ENCODE measurements around the gene NUP210. TPM values are rescaled to one million over a fixed set of nuclear protein-coding genes. Genes with fewer than 3 reads are reported as not detected.

Gene NUP210
- total and polyA plus RNA-seq, 2 of the 13 experiments (the other 11 are each of a cell fraction or from before 2014, with no cell fraction given), result 31.6 to 35.2 TPM

DNA sequence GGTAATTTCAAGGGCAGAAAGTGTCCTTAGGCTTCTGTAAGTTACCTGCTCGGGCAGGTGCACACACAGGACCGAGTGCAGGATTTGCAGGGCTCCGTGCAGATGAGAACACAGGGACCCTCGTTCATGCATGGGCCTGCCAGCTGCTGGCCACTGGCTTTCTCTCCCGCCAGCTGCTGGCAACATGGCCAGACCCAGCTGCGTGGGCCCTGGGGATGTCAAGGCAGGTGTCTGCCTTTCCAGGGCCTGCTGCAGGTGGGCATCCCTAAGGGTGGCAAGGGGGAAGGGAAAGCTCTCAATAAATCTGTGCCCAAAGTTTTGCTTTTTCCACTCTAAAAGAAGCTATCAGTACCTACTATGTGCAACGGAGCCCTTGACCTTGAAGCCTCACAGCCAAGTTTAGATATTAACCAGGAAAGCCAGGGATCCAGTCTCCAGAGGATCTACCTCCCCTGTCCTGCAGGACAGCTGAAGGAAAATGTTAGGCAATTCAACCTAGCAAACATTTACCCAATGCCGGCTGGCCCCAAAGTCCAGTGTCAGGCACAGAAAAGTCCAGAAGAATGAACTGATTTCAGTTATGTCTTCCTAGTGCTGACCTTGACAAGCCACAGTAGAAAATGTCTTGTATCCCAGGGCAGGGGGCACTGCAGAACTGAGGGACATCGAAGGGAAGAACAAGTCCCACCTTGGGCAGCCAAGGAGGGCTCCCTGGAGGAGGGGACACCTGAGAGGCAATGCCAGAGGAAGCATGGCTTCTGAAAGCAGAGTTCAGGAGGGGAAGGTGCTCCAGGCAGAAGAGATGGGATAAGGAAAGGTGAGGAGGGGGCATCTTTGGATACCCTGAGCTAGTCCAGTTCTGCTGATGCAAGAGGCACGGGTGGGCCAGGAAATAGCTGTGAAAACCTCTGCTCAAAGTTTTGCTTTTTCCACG lies 26.4 kb downstream of the NUP210 start (continued):
- TF ChIP-seq, protein P1, sequence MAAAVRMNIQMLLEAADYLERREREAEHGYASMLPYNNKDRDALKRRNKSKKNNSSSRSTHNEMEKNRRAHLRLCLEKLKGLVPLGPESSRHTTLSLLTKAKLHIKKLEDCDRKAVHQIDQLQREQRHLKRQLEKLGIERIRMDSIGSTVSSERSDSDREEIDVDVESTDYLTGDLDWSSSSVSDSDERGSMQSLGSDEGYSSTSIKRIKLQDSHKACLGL (CRISPR knock-in tag; IDR thresholded peaks at IDR 0.05), result no peak
- TF ChIP-seq POLR2AphosphoS2 (IDR thresholded peaks at IDR 0.05; ENCODE audit: low read depth, low read length), result no peak
- TF ChIP-seq FOXP1 (IDR thresholded peaks at IDR 0.05), result no peak
- 0 out of 2 replicates have a peak, but pooled peaks have one; percentile 13 for TF ChIP-seq FOXP1 (CRISPR knock-in tag; IDR thresholded peaks at IDR 0.05)
- TF ChIP-seq RCOR2 (CRISPR knock-in tag; IDR thresholded peaks at IDR 0.05), result no peak
- TF ChIP-seq GATAD2A (CRISPR knock-in tag; IDR thresholded peaks at IDR 0.05), result peak; percentile 95
- peak; percentile 57; the same call in 1 of the 2 replicates for TF ChIP-seq ZSCAN9 (CRISPR knock-in tag; IDR thresholded peaks at IDR 0.05; ENCODE audit: borderline replicate concordance)
- TF ChIP-seq, protein P2, sequence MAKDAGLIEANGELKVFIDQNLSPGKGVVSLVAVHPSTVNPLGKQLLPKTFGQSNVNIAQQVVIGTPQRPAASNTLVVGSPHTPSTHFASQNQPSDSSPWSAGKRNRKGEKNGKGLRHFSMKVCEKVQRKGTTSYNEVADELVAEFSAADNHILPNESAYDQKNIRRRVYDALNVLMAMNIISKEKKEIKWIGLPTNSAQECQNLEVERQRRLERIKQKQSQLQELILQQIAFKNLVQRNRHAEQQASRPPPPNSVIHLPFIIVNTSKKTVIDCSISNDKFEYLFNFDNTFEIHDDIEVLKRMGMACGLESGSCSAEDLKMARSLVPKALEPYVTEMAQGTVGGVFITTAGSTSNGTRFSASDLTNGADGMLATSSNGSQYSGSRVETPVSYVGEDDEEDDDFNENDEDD (CRISPR knock-in tag; IDR thresholded peaks at IDR 0.05; ENCODE audit: borderline replicate concordance), result no peak
- TF ChIP-seq, protein P3, sequence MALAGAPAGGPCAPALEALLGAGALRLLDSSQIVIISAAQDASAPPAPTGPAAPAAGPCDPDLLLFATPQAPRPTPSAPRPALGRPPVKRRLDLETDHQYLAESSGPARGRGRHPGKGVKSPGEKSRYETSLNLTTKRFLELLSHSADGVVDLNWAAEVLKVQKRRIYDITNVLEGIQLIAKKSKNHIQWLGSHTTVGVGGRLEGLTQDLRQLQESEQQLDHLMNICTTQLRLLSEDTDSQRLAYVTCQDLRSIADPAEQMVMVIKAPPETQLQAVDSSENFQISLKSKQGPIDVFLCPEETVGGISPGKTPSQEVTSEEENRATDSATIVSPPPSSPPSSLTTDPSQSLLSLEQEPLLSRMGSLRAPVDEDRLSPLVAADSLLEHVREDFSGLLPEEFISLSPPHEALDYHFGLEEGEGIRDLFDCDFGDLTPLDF (CRISPR knock-in tag; IDR thresholded peaks at IDR 0.05), result no peak
- TF ChIP-seq, protein P4, sequence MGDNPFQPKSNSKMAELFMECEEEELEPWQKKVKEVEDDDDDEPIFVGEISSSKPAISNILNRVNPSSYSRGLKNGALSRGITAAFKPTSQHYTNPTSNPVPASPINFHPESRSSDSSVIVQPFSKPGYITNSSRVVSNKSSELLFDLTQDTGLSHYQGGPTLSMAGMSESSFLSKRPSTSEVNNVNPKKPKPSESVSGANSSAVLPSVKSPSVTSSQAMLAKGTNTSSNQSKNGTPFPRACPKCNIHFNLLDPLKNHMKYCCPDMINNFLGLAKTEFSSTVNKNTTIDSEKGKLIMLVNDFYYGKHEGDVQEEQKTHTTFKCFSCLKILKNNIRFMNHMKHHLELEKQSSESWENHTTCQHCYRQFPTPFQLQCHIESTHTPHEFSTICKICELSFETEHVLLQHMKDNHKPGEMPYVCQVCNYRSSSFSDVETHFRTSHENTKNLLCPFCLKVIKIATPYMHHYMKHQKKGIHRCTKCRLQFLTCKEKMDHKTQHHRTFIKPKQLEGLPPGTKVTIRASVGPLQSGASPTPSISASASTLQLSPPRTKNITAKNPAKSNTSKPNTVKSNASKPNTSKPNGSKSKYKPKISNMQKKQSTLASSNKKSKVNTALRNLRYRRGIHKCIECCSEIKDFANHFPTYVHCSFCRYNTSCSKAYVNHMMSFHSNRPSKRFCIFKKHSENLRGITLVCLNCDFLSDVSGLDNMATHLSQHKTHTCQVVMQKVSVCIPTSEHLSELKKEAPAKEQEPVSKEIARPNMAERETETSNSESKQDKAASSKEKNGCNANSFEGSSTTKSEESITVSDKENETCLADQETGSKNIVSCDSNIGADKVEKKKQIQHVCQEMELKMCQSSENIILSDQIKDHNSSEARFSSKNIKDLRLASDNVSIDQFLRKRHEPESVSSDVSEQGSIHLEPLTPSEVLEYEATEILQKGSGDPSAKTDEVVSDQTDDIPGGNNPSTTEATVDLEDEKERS (CRISPR knock-in tag; IDR thresholded peaks at IDR 0.05), result 0 out of 2 replicates have a peak, but pooled peaks have one; percentile 29
- TF ChIP-seq, protein P5, sequence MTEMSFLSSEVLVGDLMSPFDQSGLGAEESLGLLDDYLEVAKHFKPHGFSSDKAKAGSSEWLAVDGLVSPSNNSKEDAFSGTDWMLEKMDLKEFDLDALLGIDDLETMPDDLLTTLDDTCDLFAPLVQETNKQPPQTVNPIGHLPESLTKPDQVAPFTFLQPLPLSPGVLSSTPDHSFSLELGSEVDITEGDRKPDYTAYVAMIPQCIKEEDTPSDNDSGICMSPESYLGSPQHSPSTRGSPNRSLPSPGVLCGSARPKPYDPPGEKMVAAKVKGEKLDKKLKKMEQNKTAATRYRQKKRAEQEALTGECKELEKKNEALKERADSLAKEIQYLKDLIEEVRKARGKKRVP (CRISPR knock-in tag; IDR thresholded peaks at IDR 0.05), result peak in 1 of 2 experiments; percentile 36; a peak in 1 of 4 replicates
- no peak for TF ChIP-seq XBP1 (CRISPR knock-in tag; IDR thresholded peaks at IDR 0.05)
- TF ChIP-seq HMG20A (CRISPR knock-in tag; IDR thresholded peaks at IDR 0.05; ENCODE audit: borderline replicate concordance), result peak; percentile 81; the same call in 1 of the 2 replicates
- TF ChIP-seq ZMYM4 (CRISPR knock-in tag; IDR thresholded peaks at IDR 0.05), result peak; percentile 83
- TF ChIP-seq MTA1 (CRISPR knock-in tag; IDR thresholded peaks at IDR 0.05; ENCODE audit: borderline replicate concordance), result peak; percentile 45; the same call in 1 of the 2 replicates
- peak; percentile 93 for TF ChIP-seq PHF21A (CRISPR knock-in tag; IDR thresholded peaks at IDR 0.05)
- TF ChIP-seq, protein P6, sequence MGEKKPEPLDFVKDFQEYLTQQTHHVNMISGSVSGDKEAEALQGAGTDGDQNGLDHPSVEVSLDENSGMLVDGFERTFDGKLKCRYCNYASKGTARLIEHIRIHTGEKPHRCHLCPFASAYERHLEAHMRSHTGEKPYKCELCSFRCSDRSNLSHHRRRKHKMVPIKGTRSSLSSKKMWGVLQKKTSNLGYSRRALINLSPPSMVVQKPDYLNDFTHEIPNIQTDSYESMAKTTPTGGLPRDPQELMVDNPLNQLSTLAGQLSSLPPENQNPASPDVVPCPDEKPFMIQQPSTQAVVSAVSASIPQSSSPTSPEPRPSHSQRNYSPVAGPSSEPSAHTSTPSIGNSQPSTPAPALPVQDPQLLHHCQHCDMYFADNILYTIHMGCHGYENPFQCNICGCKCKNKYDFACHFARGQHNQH (CRISPR knock-in tag; IDR thresholded peaks at IDR 0.05), result peak; percentile 80
- TF ChIP-seq ZNF326 (CRISPR knock-in tag; IDR thresholded peaks at IDR 0.05; ENCODE audit: borderline replicate concordance), result no peak
- TF ChIP-seq IRF2 (CRISPR knock-in tag; IDR thresholded peaks at IDR 0.05), result 0 out of 2 replicates have a peak, but pooled peaks have one; percentile 37
- TF ChIP-seq PPARG (CRISPR knock-in tag; conservative IDR thresholded peaks at IDR 0.05), result 0 out of 2 replicates have a peak, but pooled peaks have one; percentile 51
- peak; percentile 94 for TF ChIP-seq ESRRA (CRISPR knock-in tag; IDR thresholded peaks at IDR 0.05; ENCODE audit: low read depth)
- 0 out of 2 replicates have a peak, but pooled peaks have one; percentile 35 for TF ChIP-seq ZNF232 (CRISPR knock-in tag; IDR thresholded peaks at IDR 0.05; ENCODE audit: borderline replicate concordance)

All from HepG2 (cell line).